Central memory CD4-positive, alpha-beta T cell (primary cell): ENCODE results near the gene DDX41.
"Not testable (repeated sequence)": the region's sequence is repeated elsewhere in the genome, so short reads cannot be mapped to it uniquely, and the experiment has no call there.

Experiments used
- DNase-seq: peaks from one replicate; pipeline ENCODE4 v3.0.0; 2022

The DDX41 gene

DNA sequence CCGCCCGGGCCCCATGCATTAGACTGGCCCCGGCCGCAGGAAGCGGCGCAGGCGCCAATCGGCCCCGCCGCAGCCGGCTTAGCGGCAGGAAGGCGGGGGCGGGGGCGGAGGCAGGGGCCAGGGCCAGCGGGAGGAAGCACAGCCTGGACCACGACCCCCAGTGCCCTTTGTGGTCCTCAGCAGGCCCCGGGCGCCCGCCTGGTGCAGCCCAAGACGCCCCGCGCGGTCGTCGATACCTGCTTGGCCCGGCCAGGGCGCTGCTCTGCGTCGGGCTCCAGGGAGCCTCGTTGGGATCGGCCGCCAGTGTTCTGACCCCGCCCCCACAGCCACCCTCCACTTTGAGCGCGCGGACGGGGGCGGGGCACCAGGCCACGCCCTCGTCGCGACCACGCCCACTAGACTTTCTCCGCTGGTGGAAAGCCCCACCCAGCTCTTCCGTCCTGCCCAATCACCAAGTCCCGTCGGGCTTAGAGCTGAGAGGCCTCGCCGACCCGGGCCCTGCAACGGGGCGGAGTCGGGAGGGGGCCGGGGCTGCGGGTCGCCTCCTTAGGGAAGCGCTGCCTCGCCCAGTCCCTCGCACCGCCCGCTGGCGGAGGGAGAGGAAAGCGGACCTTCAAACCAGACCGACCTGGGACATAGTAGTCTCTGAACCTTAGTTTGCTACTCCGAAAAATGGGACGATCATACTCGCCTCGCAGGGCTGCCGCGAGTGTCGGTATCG is 19.3 kb downstream of the DDX41 start, which contains the start of gene PDLIM7:
Gene PDLIM7, minus strand, starts transcription at position 313 of the 721 bp plus-strand sequence. CDS start 1,092 bp downstream, outside the sequence.
- peak; percentile 90 for DNase-seq

DNA sequence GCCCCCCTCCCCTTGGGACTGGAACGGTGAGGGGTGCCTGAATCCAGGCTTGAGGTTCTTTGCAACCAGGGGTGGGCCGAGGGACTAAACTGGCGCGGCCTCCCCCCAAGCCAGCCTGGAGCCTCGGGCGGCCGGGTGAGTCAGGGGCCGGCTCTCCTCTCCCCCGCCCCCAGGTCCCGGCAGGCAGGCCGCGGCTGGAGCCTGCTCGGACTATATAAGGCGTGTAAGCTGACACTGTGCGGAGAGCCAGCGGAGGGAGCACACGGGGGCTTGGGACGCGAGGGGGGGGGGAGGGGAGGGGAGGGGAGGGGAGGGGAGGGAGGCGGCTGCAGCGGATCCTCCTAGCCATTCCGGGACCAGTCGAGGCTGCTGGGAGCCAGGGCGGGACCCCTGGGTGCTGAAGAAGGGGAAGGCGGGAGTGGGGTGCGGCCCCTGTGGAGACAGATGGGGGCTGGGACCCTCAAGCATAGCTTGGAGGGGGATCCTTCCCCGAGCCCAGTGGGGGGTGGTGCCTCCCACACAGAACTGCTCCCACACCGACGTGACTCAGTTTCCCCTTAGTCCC is 20.0 kb downstream of the DDX41 start:
- DNase-seq, result no peak

DNA sequence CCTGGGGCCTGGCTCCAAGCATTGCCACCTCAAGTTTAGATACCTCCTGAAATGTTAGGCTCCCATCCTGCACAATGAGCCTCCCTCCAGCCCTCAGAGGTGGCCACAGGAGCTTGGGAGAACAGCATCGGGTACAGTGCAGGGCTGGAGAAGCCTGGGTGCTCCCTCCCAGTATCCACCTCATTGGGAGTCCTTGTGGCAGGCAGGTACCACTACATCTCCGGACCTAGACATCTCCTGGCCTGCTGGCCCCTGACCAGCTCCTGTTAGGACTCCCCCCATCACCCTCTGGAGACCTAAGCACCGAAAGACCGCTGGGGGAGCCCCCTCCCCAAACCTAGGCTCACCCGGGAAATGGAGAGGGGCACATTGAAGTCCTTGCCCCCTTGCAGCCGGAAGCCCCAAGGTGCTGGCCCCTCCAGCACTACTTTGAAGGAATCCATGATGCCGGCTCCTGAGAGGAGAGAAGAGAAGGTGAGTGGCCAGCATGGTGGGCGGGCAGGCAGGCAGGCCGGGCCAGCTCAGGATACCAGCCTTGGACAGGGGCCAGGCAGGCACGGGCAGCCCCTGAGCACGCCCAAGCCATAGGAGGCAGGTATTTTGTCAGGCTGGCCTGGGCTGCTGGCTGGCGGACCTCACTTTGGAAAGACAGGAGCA is 20.6 kb downstream of the DDX41 start:
- no peak for DNase-seq

DNA sequence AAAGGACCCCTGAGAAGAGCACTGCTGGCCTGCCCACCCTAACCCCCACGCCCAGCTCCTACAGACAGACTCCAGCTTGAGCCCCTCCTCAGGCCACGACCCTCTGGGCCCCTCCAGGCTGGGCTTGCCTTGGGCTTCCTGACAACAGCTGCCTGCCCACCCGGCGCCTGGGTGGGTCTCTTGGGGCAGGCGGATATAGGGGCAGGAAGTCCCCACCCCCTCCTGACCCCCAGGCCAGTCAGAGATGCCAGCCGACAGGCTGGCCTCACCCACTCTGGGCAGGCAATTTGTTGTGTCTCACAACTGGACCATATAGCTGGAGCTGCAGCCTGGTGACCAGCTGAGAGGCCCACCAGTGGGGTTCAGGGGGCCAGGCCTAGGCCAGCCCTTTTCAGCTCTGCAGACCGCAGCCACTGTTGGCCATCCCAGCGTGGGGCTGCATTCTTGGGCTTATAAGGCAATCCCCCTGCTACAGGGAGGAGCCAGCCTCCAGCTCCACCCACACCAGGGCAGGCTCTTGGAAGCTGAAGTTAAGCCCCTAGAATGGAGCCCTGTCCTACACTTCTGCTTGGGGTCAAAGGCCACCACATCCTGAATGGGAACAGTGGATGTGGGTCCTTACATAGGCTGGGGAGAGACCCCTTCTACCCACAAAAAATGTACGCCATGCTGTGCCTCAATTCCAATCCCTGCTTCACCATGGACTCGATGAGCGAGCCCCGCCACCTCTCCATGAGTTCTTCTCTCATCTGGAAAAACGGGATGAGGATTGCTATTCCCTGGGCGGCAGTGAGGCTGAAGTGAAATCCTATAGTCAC is 21.3 kb downstream of the DDX41 start:
- no peak for DNase-seq

DNA sequence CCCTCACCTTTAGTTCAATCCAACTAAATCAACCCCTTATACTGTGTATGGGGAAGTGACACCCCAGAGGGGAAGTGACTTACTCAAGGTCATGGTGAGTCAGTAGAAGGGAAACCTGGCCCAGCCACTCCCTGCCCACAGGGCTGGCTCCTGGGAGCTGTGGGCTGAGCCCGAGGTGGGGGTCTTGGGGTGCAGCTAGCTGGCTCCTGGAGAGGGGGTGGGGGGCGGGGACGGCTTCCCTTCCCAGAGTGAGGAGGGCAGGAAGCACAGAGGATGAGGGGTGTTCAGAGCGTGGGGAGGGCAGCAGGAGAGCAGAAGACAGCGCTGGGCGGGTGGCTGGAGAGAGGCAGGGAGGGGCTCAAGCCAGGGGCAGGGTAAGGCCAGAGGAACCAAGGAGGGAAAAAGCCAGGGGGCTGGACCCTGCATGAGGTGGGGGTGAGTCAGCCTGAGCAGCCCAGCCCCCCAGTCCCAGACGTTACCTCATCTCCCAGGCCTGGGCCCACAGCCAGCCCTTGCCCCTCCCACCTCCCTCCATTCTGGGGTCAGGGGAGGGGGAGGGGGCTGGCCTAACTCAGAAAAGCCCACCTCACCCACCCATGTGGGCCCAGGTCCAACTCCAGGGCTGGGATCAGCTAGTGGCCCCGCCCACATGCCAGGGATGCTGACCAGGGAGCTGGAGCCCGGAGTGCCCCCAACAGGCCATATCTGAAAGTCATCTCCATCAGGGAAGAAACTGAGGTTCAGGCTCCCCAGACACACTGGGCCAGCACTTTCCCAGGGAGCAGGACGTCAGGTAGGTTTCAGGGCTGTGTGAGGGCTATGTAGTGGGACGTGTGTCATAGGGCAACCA is 22.2 kb downstream of the DDX41 start:
- no peak for DNase-seq

DNA sequence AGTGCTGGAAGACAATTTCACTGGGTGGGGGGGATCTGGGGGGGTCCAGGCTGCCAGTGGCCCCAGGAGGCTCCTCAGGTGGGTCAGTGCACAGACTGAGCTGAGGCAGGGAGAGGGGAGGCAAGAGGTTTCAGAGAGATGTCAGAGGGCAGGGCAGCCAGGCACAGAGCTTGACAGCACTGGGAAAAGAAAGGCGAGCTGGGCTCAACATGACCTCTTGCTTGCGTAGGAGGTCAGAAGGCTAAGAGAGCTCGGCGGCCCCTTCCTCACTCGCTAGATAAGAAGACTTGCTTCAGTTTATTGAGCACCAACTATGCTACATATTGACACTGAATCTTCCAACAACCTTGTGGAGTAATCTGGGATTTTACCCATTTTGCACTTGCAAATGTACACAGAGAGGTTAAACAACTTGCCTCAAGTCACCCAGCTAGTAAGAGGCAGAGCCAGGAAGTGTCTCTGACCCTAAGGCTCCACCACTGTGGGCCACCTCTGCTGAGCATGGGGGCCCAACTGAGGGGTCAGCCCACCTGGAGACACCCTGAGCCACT is 22.9 kb downstream of the DDX41 start:
- DNase-seq, result no peak

DNA sequence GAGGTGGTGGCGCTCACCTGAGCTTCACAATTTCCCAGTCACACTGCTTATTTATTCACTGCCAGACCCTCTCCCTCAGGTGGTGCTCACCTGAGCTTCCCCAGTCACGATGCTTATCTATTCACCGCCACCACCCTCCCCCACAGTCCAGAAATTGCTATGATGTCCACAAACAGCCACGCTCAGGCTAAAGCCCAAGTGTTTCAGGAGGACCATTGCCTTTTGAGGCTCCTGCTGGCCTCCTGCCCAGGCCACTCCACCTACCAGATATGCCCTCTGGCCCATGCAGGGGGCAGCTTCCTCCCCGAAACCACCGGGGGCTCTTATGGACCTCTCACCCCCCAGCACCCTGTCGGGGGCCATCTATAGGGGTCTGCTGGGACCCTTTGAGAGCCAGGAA is 23.9 kb downstream of the DDX41 start:
- no peak for DNase-seq

DNA sequence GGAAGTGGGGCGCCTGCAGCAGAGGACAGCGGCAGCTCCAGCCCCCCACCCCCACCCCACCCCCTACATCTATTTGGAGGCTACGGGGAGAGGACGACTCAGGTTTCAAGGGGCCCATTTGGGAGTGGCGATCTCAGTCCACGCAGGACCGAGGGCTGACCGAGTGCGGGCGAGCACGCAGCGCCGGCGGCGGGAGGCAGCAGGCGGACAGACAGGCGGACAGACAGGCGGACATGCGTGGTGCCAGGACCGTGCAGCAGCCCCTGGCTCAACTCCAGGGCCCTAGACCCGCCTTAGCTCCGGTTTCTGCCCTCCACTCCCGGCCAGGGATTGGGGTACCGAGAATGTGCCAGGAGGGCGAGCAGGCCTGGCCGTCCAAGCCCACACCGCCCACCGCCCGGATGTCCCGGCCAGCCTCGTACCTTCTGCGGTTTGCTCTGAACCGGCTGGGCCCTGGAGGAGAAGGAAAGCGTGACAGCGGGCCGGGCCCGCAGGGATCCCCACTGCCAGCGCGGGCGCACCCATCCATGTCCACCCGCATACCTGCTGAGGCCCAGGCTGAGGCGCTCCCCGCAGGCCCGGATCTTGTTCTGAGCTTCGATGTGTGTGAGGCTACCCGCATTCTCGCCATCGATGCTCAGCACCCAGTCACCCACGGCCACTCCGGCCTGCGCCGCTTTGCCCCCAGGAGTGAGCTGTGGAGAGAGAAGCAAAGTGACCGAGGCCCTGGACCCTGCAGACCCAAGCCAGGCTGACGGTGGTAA is 24.6 kb downstream of the DDX41 start:
- no peak for DNase-seq

DNA sequence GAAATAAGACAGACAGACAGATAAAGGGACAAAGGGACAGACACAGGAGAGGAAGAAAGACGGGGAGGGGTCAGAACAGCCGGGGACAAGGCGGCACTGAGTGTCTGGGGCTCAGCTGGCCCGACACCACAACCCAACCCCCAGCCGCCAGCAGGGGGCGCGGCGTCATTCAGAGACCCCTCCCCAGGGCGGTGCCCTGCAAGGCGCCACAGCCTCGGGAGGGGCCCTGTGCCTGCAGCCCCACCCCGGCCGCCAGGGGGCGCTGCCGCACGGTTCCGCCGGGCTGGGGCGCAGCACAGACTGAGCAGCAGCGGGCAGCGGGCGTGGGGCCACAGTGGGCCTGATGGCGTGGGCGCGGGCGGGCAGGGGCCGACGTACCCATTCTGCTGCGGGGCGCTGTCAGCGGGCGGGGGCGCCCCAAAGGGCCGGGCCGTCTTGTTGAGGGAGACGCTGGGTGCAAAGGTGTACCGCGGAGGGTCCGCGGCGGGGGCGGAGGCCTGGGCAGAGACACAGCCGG is 25.3 kb downstream of the DDX41 start:
- peak; percentile 14 for DNase-seq

DNA sequence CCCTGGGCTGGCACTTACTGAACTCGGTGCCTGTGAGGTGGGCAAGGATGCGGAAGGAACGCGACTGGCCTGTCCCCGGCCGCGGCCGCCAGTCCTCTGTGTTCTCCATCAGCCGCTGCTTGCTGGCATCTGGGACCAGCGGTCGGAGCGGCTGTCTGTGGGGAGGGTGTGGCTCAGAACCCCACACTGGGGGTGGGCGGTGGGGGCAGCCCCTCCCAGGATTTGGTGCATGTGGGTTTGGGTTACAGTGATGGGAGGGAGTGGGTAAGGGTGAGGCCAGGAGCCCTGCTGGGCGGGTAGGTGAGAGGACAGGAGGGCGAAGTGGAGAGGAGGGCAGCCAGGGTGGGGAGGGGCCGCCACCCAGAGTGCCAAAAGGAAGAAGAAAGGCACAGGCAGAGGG is 25.8 kb downstream of the DDX41 start:
- no peak for DNase-seq

DNA sequence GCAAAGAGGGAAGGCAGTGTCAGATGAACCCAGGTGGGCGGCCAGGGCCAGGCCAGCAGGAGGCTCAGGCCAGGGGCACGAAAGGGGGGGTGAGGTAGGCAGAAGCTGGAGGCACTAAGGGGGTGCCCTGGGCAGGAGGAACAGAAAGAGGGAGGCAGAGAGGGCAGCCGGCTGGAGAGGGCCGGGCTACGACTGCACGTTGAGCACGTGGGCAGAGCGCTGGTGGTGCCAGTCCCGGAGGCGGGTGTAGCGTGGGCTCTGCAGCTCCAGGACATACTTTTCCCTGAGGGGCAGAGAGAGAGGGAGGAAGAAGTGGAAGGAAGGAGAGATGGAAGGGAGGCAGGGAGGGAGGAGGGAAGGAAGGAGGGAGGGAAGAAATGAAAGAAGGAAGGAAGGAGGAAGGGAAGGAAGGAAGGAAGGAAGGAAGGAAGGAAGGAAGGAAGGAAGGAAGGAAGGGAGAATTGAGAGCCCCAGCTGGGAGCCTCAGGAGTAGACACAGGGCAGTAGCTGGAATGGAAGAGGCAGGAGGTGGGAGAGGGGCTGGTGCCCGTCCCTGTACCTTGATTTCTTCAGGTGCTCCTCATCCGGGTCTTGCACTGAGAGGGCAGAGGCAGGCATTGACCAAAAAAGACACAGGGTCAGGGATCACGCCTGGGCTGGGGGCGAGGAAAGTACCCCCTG is 26.3 kb downstream of the DDX41 start:
- DNase-seq, result no peak

DNA sequence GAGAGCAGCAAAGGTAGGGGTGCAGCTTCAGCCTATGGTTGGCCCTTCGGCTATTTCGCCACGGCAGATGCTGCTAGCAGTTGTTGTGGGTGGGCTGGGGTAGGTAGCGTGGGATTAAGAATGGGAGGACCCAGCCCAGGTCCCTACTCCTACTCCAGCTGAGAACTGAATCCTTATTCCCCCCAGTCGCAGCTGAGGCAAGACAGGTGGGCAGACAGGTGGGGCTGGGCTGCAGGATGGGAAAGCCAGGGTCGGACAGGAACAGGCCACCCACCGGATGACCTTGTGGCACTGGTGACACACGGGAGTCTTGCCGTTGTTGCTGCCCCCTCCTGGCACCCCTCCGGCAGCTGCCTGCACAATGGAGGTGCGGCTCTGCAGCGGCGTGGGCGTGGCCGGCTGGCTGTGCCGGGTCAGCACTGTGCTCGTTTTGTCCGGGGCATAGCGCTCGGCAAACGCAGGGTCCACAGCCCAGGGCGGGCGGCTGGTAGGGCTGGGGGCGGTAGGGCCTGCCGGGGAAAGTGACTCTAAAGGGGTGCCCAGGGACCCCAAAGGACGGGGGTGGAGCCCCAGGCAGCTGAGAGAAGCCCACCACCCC is 27.5 kb downstream of the DDX41 start:
- DNase-seq, result no peak

DNA sequence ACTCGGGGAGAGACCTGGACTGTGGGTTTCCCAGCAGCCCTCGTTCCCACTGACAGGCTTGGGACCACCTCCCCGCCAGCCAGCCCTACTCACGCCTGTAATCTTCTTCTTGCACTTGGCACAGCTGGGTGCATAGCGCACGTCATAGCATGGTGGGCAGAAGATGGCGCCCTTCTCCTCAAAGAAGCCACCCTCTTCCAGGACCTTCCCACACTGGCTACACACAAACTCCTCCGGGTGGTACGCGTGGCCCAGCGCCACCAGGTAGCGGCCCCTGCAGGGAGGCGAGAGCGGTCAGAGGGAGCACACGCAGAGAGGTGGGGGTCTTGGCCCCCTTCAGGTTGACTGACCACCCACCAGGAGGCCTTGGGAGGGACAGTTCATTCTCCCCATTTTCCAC is 28.8 kb downstream of the DDX41 start:
- no peak for DNase-seq

DNA sequence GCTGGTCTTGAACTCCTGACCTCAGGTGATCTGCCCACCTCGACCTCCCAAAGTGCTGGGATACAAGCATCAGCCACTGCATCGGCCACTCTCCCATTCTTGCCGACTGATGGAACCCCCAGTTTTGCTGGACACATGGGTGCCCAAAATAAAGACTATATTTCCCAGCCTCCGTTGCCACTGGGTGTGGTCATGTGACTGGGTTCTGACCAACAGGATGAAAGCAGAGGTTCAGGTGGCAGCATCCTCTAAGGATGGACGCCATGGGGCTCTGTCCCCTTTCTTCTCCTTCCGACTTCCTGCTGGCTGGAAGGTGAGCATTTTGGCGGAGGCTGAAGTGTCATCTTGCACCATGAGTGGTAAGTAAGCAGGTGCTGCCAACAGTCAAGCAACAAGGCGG is 29.6 kb downstream of the DDX41 start:
- no peak for DNase-seq

DNA sequence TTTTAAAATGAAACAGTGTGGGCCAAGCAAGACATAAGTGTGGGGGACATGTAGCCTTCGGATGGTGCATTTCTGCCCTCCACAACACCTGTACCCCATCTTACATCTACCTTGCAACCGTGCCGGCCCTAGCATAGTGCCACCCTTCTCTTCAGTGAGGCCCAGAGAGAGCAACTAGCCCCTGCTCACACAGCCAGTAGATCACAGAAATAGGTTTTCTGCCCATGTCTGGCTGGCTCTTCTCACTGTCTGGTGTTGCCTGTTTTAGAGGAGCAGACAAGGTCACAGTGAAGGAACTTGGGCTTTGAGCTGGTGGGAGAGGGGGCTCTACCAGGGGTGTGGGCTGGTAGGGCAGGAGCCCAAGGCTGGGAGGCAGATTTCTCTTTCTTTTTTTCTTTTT is 30.5 kb downstream of the DDX41 start:
- no peak for DNase-seq

DNA sequence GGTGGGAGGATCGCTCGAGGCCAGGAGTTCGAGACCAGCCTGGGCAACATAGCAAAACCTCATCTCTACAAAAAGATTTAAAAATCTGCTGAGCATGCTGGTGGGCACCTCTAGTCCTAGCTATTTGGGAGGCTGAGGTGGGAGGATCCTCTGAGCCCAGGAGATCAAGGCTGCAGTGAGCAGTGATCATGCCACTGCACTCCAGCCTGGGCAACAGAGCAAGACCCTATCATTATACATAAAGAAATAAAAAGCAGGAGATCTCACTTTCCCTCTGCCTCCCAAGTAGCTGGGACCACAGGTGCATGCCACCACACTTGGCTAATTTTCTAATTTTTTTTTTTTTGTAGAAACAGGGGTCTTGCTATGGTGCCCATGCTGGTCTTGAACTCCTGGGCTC is 31.0 kb downstream of the DDX41 start:
- not testable (repeated sequence) for DNase-seq

DNA sequence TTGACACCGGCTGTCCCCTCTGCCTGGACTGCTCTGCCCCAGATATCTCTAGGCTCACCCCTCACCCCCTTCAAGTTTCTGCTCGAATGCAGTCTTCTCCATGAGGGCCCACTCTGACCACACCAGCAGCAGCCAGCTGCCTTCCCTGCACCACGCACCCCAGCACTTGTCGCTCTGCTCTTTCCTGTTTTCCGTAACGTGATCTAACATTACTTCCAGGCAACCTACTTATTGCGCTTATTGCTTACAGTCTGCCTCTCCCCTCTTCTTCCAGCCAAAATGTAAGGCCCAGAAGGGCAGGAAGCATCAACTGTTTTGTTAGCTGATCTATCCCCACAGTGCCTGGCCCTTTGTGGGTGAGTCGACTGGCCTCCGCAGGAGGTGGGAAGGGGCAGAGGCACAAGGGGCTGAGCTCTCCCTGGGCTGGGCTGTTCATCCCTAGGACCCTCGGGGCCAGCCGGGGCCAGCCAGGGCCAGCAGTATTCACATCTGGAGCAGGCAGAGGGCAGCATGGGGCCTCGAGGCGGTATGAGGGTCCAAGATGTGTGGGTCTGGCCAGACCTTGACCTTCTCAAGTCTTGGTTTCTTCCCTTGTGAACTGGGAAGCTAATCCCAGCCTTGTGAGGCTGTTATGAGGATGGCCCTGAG is 31.7 kb downstream of the DDX41 start:
- DNase-seq, result no peak

DNA sequence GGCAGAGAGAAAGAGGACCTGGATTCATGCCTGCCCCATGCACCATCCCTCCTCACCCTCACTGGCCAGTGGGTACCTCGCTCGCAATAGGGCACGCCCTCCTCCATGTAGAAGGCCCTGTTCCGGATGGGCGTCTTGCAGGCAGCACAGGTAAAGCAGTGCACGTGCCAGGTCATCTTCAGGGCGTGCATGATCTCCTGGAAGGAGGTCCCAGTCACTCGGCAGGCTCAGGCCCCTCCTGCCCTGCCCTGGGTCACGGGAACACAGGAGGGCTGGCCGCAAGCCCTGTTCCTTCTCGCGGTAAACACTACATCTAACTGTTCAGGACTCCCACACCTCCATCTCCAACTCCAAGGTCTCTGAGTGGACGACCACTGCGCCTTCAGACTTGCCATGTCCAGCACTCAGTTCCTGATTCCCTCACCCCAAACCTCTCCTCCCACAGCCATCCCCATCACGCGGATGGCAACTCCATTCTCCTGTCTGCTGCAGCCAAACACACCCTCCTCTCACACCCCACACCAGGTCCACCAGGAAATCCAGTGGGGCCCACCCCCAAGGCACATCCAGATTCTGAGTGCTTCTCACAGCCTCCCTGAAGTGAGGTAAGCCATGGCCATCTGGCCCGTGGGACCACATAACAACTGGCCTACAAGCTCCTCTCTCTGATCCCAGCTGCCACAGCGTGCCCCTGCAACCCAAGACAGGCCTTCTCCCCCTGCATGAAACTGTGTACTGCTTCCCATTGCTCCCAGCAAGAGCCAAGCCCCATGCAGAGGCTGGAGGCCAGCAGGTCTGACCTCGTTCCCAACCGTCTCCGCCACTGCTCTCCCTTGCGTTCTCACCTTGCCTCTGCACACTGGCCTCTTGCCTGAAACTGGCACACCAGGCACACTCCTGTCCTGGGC is 32.5 kb downstream of the DDX41 start:
- DNase-seq, result no peak
